Choroid plexus epithelial cell (primary cell): Measurements from ENCODE around the gene CNNM2.
"Not testable (repeated sequence)": the region's sequence is repeated elsewhere in the genome, so short reads cannot be mapped to it uniquely, and the experiment has no call there.

Experiments used
- DNase-seq: peaks from one replicate; pipeline ENCODE4 v3.0.0-alpha.2; 2010; ENCODE audit warnings: low read depth
- H3K4me3 ChIP-seq: 2 replicates; pipeline ENCODE4 v1.5.1; 2011; ENCODE audit warnings: low read depth, mild to moderate bottlenecking, control low read depth, low read length, moderate library complexity
- TF ChIP-seq, protein P1 (sequence below): conservative IDR thresholded peaks from 2 replicates; pipeline ENCODE4 v1.5.1; 2011; ENCODE audit warnings: low read depth, mild to moderate bottlenecking, control low read depth, inconsistent platforms, low read length, moderate library complexity

CNNM2 gene

DNA sequence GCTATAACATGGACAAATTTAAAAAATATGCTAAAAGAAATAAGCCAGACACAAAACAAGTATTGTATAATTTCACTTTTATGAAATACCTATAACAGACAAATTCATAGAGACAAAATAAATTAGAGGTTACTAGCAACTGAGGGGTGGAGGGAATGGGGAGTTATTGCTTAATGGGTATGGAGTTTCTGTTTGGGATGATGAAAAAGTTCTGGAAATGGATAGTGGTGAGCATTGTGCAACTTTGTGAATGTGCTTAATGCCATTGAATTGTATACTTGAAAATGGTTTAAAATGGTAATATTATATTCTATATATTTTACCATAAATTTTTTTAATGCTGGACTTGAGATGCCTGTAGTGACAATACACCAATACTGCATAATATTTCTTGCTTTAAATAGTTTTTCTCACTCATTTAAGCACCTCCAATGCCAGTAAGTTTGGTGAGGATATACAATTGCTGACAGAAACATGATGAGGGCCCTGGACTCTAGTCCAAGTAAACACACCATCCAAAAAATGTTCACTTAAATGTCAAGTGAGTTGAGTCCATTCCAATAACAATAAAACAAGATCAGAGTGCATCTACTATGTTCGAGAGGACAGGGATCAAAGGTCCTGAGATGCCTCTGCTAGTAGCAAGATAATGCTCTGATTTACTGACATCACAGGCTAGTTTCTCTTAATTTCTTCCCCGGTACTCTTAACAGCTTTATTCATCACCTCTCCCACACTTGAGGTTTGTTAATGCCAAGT, 203.1 kb downstream of the CNNM2 start:
- TF ChIP-seq, protein P1, sequence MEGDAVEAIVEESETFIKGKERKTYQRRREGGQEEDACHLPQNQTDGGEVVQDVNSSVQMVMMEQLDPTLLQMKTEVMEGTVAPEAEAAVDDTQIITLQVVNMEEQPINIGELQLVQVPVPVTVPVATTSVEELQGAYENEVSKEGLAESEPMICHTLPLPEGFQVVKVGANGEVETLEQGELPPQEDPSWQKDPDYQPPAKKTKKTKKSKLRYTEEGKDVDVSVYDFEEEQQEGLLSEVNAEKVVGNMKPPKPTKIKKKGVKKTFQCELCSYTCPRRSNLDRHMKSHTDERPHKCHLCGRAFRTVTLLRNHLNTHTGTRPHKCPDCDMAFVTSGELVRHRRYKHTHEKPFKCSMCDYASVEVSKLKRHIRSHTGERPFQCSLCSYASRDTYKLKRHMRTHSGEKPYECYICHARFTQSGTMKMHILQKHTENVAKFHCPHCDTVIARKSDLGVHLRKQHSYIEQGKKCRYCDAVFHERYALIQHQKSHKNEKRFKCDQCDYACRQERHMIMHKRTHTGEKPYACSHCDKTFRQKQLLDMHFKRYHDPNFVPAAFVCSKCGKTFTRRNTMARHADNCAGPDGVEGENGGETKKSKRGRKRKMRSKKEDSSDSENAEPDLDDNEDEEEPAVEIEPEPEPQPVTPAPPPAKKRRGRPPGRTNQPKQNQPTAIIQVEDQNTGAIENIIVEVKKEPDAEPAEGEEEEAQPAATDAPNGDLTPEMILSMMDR = no peak
- no peak for DNase-seq
- no peak overlapping the region for H3K4me3 ChIP-seq

DNA sequence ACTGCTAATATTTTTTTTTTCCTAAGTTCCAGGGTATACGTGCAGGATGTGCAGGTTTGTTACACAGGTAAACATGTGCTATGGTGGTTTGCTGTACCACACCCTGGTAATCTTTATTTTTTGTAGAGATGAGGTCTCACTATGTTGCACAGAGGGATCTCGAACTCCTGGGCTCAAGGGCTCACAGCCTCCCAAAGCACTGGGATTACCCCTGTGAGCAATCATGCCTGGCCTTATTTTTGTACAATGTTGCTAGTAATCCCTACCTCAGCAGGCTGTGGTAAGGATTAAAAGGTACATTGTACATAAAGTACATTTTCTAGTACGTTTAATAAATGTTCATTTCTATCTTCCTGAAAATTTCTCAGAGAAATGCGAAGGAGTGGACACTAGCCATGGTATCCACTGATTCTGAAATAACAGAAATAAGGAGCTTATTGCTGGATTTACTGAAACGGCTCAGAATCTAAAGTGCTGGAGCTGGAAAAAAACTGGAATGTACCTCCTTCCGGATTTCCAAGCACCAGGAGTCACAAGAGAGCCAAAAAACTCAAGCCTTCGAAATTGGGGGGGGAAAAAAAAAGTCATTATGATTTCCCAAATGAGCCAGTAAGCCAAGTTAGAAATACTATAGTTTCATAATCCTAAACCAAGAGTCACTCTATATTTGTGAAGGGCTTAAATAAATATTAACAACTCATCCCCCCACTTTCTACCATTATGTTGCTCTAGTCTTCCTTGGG, 205.4 kb downstream of the CNNM2 start:
- DNase-seq = no peak
- TF ChIP-seq, protein P1 = no peak
- no peak overlapping the region for H3K4me3 ChIP-seq

DNA sequence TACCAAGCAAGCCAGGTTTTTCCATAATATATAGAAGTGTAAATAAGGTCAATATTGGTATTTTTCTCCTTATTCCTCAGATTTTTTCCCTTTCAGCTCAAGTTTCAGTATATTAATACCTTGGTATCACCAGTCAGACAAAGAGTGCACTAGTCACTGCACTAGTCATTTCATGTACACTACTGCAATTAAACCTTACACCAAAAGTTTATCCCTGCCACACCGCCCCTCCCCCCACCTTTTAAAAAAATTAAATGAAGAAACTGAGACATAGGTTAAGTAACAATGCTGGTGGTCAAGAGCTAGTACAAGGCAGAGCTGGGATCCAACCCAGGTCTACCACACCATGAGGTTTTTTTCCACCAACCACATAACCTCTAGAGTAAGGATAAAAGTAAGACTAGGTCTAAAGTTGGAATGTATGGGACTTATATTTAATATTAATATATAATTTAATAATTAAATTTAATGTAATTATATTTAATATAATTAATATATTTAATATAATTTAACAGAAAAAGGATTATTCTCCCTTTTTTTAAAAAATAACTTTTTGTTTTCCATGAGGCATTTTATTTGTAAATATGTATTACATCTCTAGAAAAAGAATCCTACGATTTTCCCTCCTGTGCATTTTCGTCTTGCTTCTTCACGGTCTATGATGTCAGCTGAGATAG, 206.5 kb downstream of the CNNM2 start:
- DNase-seq = no peak
- H3K4me3 ChIP-seq = no peak overlapping the region
- TF ChIP-seq, protein P1 = no peak

DNA sequence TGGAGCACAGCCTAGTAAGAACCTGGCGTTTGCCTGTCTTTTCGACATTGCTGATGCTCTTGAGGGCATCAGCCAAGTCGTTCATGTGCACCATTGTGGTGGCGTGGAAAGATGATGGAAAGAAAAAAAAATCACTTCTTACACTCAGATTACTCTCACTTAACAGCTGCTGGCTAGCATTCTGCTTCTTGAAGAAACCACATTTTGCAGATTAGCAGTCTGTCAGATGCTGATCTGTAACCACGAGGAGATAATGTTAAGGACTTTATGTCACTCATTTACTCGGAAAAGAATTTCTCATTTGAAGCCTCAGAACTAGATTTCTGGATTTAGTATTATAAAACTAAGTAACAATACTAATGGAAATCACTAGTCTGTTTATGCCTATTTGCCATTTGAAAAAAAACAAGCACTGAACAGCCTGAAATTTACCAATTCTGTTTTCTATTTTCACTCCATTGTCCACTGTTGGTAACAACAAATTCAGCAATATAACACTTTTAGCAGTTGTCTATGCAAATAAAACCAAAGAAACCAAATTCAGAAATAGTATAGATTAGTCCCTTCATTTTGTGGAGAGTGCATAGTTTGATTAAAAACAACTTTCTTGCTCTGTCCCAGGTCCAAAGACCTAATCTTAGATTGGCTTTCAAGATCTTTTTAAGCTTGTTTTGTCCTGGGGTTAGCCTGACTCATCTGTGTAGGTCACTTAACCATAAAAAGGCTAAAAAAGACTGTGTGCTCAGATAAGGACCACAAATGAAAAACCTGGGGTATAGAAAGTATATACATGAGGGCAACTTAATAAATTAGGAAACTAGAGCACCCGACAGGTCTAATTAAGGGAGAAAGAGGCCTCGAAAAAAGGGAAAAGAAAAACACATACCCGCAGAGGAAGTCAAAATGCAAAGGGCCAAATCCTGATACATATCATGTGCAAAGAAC, 207.5 kb downstream of the CNNM2 start:
- TF ChIP-seq, protein P1 = no peak
- peak; percentile 65 for DNase-seq
- H3K4me3 ChIP-seq = no peak overlapping the region

DNA sequence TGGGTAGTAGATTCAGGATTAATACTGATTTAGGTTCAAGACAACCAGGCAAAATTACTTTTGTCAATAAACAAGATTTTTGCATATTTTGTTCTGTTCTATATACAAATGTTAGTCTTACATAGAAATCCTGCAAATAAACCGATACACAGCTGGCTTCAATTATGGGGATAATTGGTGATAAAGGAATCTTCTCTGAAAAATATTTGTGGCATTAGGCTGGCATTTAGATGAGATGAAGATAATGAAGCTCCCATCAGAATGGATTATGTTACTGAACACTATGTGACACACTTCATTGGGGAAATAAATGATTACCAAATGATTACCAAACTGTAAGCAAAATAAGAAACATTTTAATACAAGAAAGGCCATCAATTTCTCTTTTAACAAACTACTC, 209.1 kb downstream of the CNNM2 start:
- no peak overlapping the region for H3K4me3 ChIP-seq
- DNase-seq = no peak
- TF ChIP-seq, protein P1 = no peak

DNA sequence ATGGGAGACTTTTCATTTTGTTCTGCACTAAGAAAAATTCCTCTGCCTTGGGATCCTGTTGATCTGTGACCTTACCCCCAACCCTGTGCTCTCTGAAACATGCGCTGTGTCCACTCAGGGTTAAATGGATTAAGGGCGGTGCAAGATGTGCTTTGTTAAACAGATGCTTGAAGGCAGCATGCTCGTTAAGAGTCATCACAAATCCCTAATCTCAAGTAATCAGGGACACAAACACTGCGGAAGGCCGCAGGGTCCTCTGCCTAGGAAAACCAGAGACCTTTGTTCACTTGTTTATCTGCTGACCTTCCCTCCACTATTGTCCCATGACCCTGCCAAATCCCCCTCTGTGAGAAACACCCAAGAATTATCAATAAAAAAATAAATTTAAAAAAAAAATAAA, 212.1 kb downstream of the CNNM2 start:
- not testable (repeated sequence) for H3K4me3 ChIP-seq, DNase-seq
